H9 (cell line): Measurements from ENCODE around the gene COL27A1. TPM values are rescaled to one million over a fixed set of nuclear protein-coding genes. Genes with fewer than 3 reads are reported as not detected.

Experiments
- DNase-seq: peaks from one replicate; pipeline ENCODE4 v3.0.0-alpha.2; 2017
- H2AFZ ChIP-seq: one replicate; pipeline ENCODE4 v1.6.1; 2013; ENCODE audit warnings: mild to moderate bottlenecking, low read length, control low read depth, moderate library complexity
- H2AK5ac ChIP-seq: 2 replicates; pipeline ENCODE4 v1.6.1; 2013; ENCODE audit warnings: low read length, control low read depth, mixed read lengths; ENCODE audit not compliant: insufficient read length
- H2BK120ac ChIP-seq: one replicate; pipeline ENCODE4 v1.6.1; 2013; ENCODE audit warnings: low read depth, mild to moderate bottlenecking, low read length, control low read depth, inconsistent platforms; ENCODE audit not compliant: poor library complexity, severe bottlenecking
- H2BK12ac ChIP-seq: 2 replicates; pipeline ENCODE4 v1.6.1; 2013; ENCODE audit warnings: low read length, control low read depth, mixed read lengths, low read depth; ENCODE audit not compliant: insufficient read length
- H2BK15ac ChIP-seq: 2 replicates; pipeline ENCODE4 v1.6.1; 2013; ENCODE audit warnings: low read depth, low read length, control low read depth
- H2BK20ac ChIP-seq: one replicate; pipeline ENCODE4 v1.6.1; 2013; ENCODE audit warnings: low read depth, mild to moderate bottlenecking, low read length, control low read depth, inconsistent platforms; ENCODE audit not compliant: poor library complexity, severe bottlenecking
- H2BK5ac ChIP-seq: 2 replicates; pipeline ENCODE4 v1.6.1; 2013; ENCODE audit warnings: low read length, control low read depth, mixed read lengths; ENCODE audit not compliant: insufficient read length
- H3K14ac ChIP-seq: 2 replicates; pipeline ENCODE4 v1.6.1; 2013; ENCODE audit warnings: low read length, control low read depth; ENCODE audit not compliant: insufficient read depth
- H3K18ac ChIP-seq: 2 replicates; pipeline ENCODE4 v1.6.1; 2013; ENCODE audit warnings: low read depth, mild to moderate bottlenecking, mixed read lengths, low read length, control low read depth; ENCODE audit not compliant: insufficient read length
- H3K23ac ChIP-seq: 2 replicates; pipeline ENCODE4 v1.6.1; 2013; ENCODE audit warnings: low read length, control low read depth, mixed read lengths, low read depth; ENCODE audit not compliant: insufficient read length
- H3K23me2 ChIP-seq: 2 replicates; pipeline ENCODE4 v1.6.1; 2013; ENCODE audit warnings: low read depth, mild to moderate bottlenecking, mixed read lengths, low read length, control low read depth; ENCODE audit not compliant: insufficient read length, poor library complexity, severe bottlenecking
- H3K27ac ChIP-seq: 2 replicates; pipeline ENCODE4 v1.5.1; 2013; ENCODE audit warnings: low read length, control low read depth, mixed read lengths, low read depth; ENCODE audit not compliant: insufficient read length
- H3K27me3 ChIP-seq: 2 replicates; pipeline ENCODE4 v1.6.1; 2013; ENCODE audit warnings: low read length, control low read depth, inconsistent platforms; ENCODE audit not compliant: insufficient read depth
- H3K4ac ChIP-seq: 2 replicates; pipeline ENCODE4 v1.6.1; 2013; ENCODE audit warnings: low read depth, mild to moderate bottlenecking, control low read depth, inconsistent platforms, low read length, moderate library complexity
- H3K4me1 ChIP-seq: 2 replicates; pipeline ENCODE4 v1.6.1; 2013; ENCODE audit warnings: low read length, control low read depth, inconsistent platforms; ENCODE audit not compliant: insufficient read depth
- H3K4me2 ChIP-seq: 2 replicates; pipeline ENCODE4 v1.6.1; 2013; ENCODE audit warnings: low read length, control low read depth, mixed read lengths; ENCODE audit not compliant: insufficient read length, insufficient read depth
- H3K56ac ChIP-seq: 2 replicates; pipeline ENCODE4 v1.6.1; 2013; ENCODE audit warnings: low read depth, mild to moderate bottlenecking, mixed read lengths, low read length, control low read depth; ENCODE audit not compliant: insufficient read length
- H3K79me1 ChIP-seq: 2 replicates; pipeline ENCODE4 v1.6.1; 2013; ENCODE audit warnings: low read depth, mild to moderate bottlenecking, moderate library complexity, low read length, control low read depth, inconsistent platforms; ENCODE audit not compliant: insufficient read depth, poor library complexity, severe bottlenecking
- H3K79me2 ChIP-seq: 2 replicates; pipeline ENCODE4 v1.6.1; 2013; ENCODE audit warnings: low read length, control low read depth, inconsistent platforms; ENCODE audit not compliant: insufficient read depth
- H3K9ac ChIP-seq: 2 replicates; pipeline ENCODE4 v1.6.1; 2013; ENCODE audit warnings: low read length, control low read depth, mixed read lengths; ENCODE audit not compliant: insufficient read length; ENCODE audit errors: extremely low read depth
- H3K9me3 ChIP-seq: one replicate; pipeline ENCODE4 v1.6.1; 2013; ENCODE audit warnings: low read depth, low read length, inconsistent platforms; ENCODE audit not compliant: control insufficient read depth
- H3T11ph ChIP-seq: one replicate; pipeline ENCODE4 v1.6.1; 2013; ENCODE audit warnings: mild to moderate bottlenecking, low read length, control low read depth, inconsistent platforms
- H4K20me1 ChIP-seq: one replicate; pipeline ENCODE4 v1.6.1; 2013; ENCODE audit not compliant: control insufficient read depth, insufficient read length, insufficient read depth
- H4K5ac ChIP-seq: 2 replicates; pipeline ENCODE4 v1.6.1; 2013; ENCODE audit warnings: low read depth, mild to moderate bottlenecking, mixed read lengths, low read length, control low read depth; ENCODE audit not compliant: insufficient read length
- H4K8ac ChIP-seq: replicated peaks from 2 replicates; pipeline ENCODE4 v1.6.1; 2013; ENCODE audit warnings: low read length, control low read depth, mixed read lengths, low read depth; ENCODE audit not compliant: insufficient read length
- H4K91ac ChIP-seq: 2 replicates; pipeline ENCODE4 v1.6.1; 2013; ENCODE audit warnings: low read depth, mild to moderate bottlenecking, moderate library complexity, mixed read lengths, low read length, control low read depth; ENCODE audit not compliant: insufficient read length
- H3K27ac Mint-ChIP-seq, 3 experiments: 2 replicates in 2 of 3; 3 replicates in 1 of 3; pipeline ENCODE4 v1.8.0; 2020 to 2021; ENCODE audit warnings: mixed read lengths in 3 of 3, mild to moderate bottlenecking in 1 of 3, moderate library complexity in 1 of 3
- H3K27me3 Mint-ChIP-seq: 2 replicates; pipeline ENCODE4 v1.8.0; 2021; ENCODE audit warnings: low read depth, mild to moderate bottlenecking, moderate library complexity, mixed read lengths
- H3K36me3 Mint-ChIP-seq, 3 experiments: 2 replicates in 2 of 3; 3 replicates in 1 of 3; pipeline ENCODE4 v1.8.0; 2020 to 2021; ENCODE audit warnings: low read depth in 3 of 3, mixed read lengths in 3 of 3; ENCODE audit not compliant: insufficient read depth in 1 of 3
- H3K4me1 Mint-ChIP-seq, 2 experiments: 2 replicates each; pipeline ENCODE4 v1.8.0; 2020; ENCODE audit warnings: mixed read lengths in 2 of 2
- H3K4me3 Mint-ChIP-seq, 2 experiments: 2 replicates in 1 of 2; 3 replicates in 1 of 2; pipeline ENCODE4 v1.8.0; 2020 to 2021; ENCODE audit warnings: mild to moderate bottlenecking in 2 of 2, mixed read lengths in 2 of 2, moderate library complexity in 1 of 2
- H3K9me3 Mint-ChIP-seq, 2 experiments: 2 replicates in 1 of 2; 3 replicates in 1 of 2; pipeline ENCODE4 v1.8.0; 2020; ENCODE audit warnings: mild to moderate bottlenecking in 2 of 2, mixed read lengths in 2 of 2, moderate library complexity in 1 of 2
- CTCF ChIP-seq: fragments of 200-600 bp; sonication (generic); conservative IDR thresholded peaks from 3 replicates; pipeline ENCODE4 v1.8.0; 2021; ENCODE audit warnings: antibody characterized with exemption, mild to moderate bottlenecking
- WGBS: extraction: QIAGEN DNeasy Blood & Tissue Kit; methylation state at CpG from one replicate; pipeline ENCODE4 v1.1.7; 2013; ENCODE audit warnings: missing lambda C conversion rate, low lambda C conversion rate, mixed read lengths; ENCODE audit not compliant: insufficient read length; ENCODE audit errors: extremely low coverage; 5-methylcytosine and 5-hydroxymethylcytosine counted together
- total RNA-seq: library from RNA; stranded (reverse); gene quantifications from 2 replicates; pipeline ENCODE4 v1.2.1, GENCODE V29; 2021

COL27A1 gene
- total RNA-seq, 1 experiment from 2014 or later = 17.9 TPM

GRCh38 chr9:114112325-114112724 lies 43.0 kb upstream of the COL27A1 start:
- Histone ChIP-seq H3K79me2 (no peaks in the 10 kb centered on the region), H4K20me1 (no peaks in the 10 kb centered on the region), H2AK5ac (no peak overlapping the region), H3K4me2 (no peak overlapping the region), H3K79me1 (no peaks in the 10 kb centered on the region), H4K91ac (no peak overlapping the region), H3K9ac (no peak overlapping the region), H4K5ac (no peak overlapping the region), H2BK15ac (no peak overlapping the region), H3K27me3 (no peaks in the 10 kb centered on the region; the same call in 1 of the 2 replicates), H3K9me3 (no peaks in the 10 kb centered on the region), H3K4ac (no peak overlapping the region), H3T11ph (no peak overlapping the region), H2BK12ac (no peak overlapping the region), H3K4me1 (no peaks in the 10 kb centered on the region), H4K8ac (no peak overlapping the region), H2BK20ac (no peak overlapping the region), H3K56ac (no peak overlapping the region), H2BK5ac (no peak overlapping the region), H3K23me2 (no peaks in the 10 kb centered on the region), H3K18ac (no peak overlapping the region), H2BK120ac (no peak overlapping the region), H3K14ac (no peak overlapping the region), H3K23ac (no peak overlapping the region), H3K27ac (no peak overlapping the region), H2AFZ (no peak overlapping the region)
- TF ChIP-seq CTCF = no peak
- no peaks in the 10 kb centered on the region for H3K36me3 Mint-ChIP-seq
- no peaks in the 10 kb centered on the region for H3K9me3 Mint-ChIP-seq
- WGBS = no CpG with 5 or more reads among the region's 1 CpG
- DNase-seq = no peak
- H3K4me3 Mint-ChIP-seq = no peak overlapping the region
- H3K4me1 Mint-ChIP-seq = peaks cover 13 to 19% of the 10 kb centered on the region in 2 experiments
- no peak overlapping the region for H3K27ac Mint-ChIP-seq
- H3K27me3 Mint-ChIP-seq = peaks cover 65% of the 10 kb centered on the region
